Placental pericyte (primary cell): ENCODE results near the gene OR10A6. TPM values are rescaled to one million over a fixed set of nuclear protein-coding genes. Genes with fewer than 3 reads are reported as not detected.

Source experiments
- small RNA-seq: library from RNA; depleted of rRNA; stranded (forward); fragments of <200 nt; gene quantifications from one replicate; pipeline ENCODE3, GENCODE V24; 2012; ENCODE audit warnings: low replicate concordance
- total RNA-seq: library from RNA; depleted of rRNA; stranded (reverse); fragments of >200 nt; gene quantifications from 2 replicates; pipeline ENCODE4 v1.2.3, GENCODE V29; 2012

OR10A6 gene, protein sequence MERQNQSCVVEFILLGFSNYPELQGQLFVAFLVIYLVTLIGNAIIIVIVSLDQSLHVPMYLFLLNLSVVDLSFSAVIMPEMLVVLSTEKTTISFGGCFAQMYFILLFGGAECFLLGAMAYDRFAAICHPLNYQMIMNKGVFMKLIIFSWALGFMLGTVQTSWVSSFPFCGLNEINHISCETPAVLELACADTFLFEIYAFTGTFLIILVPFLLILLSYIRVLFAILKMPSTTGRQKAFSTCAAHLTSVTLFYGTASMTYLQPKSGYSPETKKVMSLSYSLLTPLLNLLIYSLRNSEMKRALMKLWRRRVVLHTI
- total RNA-seq, result under 0.01 TPM in 1 of 2 replicates, not detected in the other

GRCh38 chr11:7931168-7931567, at the start of gene OR10A6:
TSS of gene OR10A6 (minus strand) at chr11:7931268. CDS start at chr11:7928662, 2,606 bp downstream.

GRCh38 chr11:7965386-7965785, 34.3 kb upstream of the OR10A6 start, which contains the start of gene NLRP10:
TSS of gene NLRP10 (minus strand) at chr11:7965447. CDS start at chr11:7963495, 1,952 bp downstream.

DNA sequence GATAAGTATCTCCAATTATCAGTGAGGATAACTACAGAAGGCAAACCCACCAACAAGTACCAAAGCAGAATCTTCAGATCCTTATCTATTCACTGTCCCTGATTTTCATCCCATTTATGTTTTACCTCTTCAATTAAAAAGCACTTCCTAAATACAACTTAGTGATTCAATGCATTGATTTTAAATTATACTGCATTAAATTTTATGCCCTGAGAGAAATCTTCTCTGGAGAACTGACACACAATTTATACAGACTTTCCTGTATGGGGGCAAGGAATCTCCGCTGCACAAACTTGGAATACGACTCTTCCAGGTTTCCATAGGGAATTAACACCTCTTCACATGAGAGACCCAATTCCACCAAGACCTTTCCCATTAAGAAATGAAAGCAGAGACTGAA, 10.5 kb upstream of the OR10A6 start, which contains the start of gene OR10A3:
Gene OR10A3 (minus strand): TSS at position 101 of the 400 bp plus-strand sequence. CDS start 2,188 bp downstream, outside the sequence.

Small RNA genes within 50 kb of the gene (small RNA-seq; reads per million reads assigned to genes)
- gene COX6CP5 (0.13 reads per million), gene RNU6-943P (not detected)

Other genes with a start within 250 kb of the OR10A6 start
- not detected in 2 replicates for gene OVCH2, start 224.8 kb downstream of the OR10A6 start, total RNA-seq
- not detected in 2 replicates for gene OR5P2, start 134.3 kb downstream of the OR10A6 start, total RNA-seq
- gene OR5P3, start 100.4 kb downstream of the OR10A6 start, total RNA-seq, result not detected in 2 replicates
- not detected in 2 replicates for gene OR10A3, start 10.4 kb upstream of the OR10A6 start, total RNA-seq
- gene NLRP10, start 34.2 kb upstream of the OR10A6 start, total RNA-seq, result under 0.01 and 3.4 TPM in 2 replicates
- 310 and 312 TPM in 2 replicates for gene EIF3F, start 56.1 kb upstream of the OR10A6 start, total RNA-seq
- 0.57 and 0.88 TPM in 2 replicates for gene TUB, start 149.9 kb upstream of the OR10A6 start, total RNA-seq
- not detected in 2 replicates for gene RIC3, start 237.8 kb upstream of the OR10A6 start, total RNA-seq